ENCODE results near the gene TAC4.

Gene TAC4

GRCh38 chr17:49848019-49848473 lies at the start of gene TAC4:
Gene TAC4 (minus strand): TSS chr17:49848069. CDS start chr17:49848017, 52 bp downstream.
- no peak for DNase-seq (ENCODE audit: low read depth in 2 of 2)

GRCh38 chr17:49896860-49897259 lies 49.0 kb upstream of the TAC4 start:
- no peak for DNase-seq (ENCODE audit: low read depth in 2 of 2)

GRCh38 chr17:49896222-49896621 lies 48.4 kb upstream of the TAC4 start:
- DNase-seq (ENCODE audit: low read depth in 2 of 2) = no peak

GRCh38 chr17:49895812-49896211 lies 47.9 kb upstream of the TAC4 start:
- DNase-seq (ENCODE audit: low read depth in 2 of 2) = no peak

- DNase-seq (ENCODE audit: low read depth in 2 of 2) = no peak
Observed at GRCh38 chr17:49894761-49895160, 46.9 kb upstream of the TAC4 start.

- DNase-seq (ENCODE audit: low read depth in 2 of 2) = no peak
Observed at GRCh38 chr17:49891694-49892389, 44.0 kb upstream of the TAC4 start.

GRCh38 chr17:49891271-49891670 lies 43.4 kb upstream of the TAC4 start:
- no peak for DNase-seq (ENCODE audit: low read depth in 2 of 2)

- DNase-seq (ENCODE audit: low read depth in 2 of 2) = no peak
Observed at GRCh38 chr17:49890852-49891251, 43.0 kb upstream of the TAC4 start.

- DNase-seq (ENCODE audit: low read depth in 2 of 2) = no peak
Observed at GRCh38 chr17:49890077-49890821, 42.4 kb upstream of the TAC4 start.

GRCh38 chr17:49889500-49889899 lies 41.6 kb upstream of the TAC4 start:
- no peak for DNase-seq (ENCODE audit: low read depth in 2 of 2)

- no peak for DNase-seq (ENCODE audit: low read depth in 2 of 2)
Observed at GRCh38 chr17:49887744-49888360, 40.0 kb upstream of the TAC4 start.

- DNase-seq (ENCODE audit: low read depth in 2 of 2) = no peak
Observed at GRCh38 chr17:49887086-49887743, 39.3 kb upstream of the TAC4 start.

- no peak for DNase-seq (ENCODE audit: low read depth in 2 of 2)
Observed at GRCh38 chr17:49886036-49886435, 38.2 kb upstream of the TAC4 start.

- no peak for DNase-seq (ENCODE audit: low read depth in 2 of 2)
Observed at GRCh38 chr17:49882434-49882833, 34.6 kb upstream of the TAC4 start.

- no peak for DNase-seq (ENCODE audit: low read depth in 2 of 2)
Observed at GRCh38 chr17:49881054-49881402, 33.2 kb upstream of the TAC4 start.

GRCh38 chr17:49880291-49881053 lies 32.6 kb upstream of the TAC4 start:
- peak; percentile 62 to 65 for DNase-seq (ENCODE audit: low read depth in 2 of 2)

- DNase-seq (ENCODE audit: low read depth in 2 of 2) = no peak
Observed at GRCh38 chr17:49878931-49879904, 31.3 kb upstream of the TAC4 start.

- DNase-seq (ENCODE audit: low read depth in 2 of 2) = no peak
Observed at GRCh38 chr17:49875685-49876084, 27.8 kb upstream of the TAC4 start.

- DNase-seq (ENCODE audit: low read depth in 2 of 2) = no peak
Observed at GRCh38 chr17:49874911-49875310, 27.0 kb upstream of the TAC4 start.

- no peak for DNase-seq (ENCODE audit: low read depth in 2 of 2)
Observed at GRCh38 chr17:49873926-49874325, 26.1 kb upstream of the TAC4 start.

Measured in stimulated activated CD8-positive, alpha-beta memory T cell treated with anti-CD3 and anti-CD28 coated beads, Interleukin-15, amount 100 ng/mL, for 48 hours (primary cell).